NOMO-1 treated with dmso at 0.1 percent for 144 hours (cell line): Measurements from ENCODE around the gene ARHGEF3.

Experiments
- DNase-seq: peaks from one replicate; lab custom pipeline; 2025; ENCODE audit not compliant: unreplicated experiment; lab: John Stamatoyannopoulos, UW

ARHGEF3 gene

GRCh38 chr3:56823421-56823926 is 21.7 kb upstream of the ARHGEF3 start:
- no peak for DNase-seq

GRCh38 chr3:56822501-56822900 is 20.8 kb upstream of the ARHGEF3 start:
- DNase-seq: no peak

- no peak for DNase-seq
Observed at GRCh38 chr3:56819016-56819809, 17.5 kb upstream of the ARHGEF3 start.

- DNase-seq: no peak
Observed at GRCh38 chr3:56818156-56818985, 16.6 kb upstream of the ARHGEF3 start.

GRCh38 chr3:56817646-56818045 is 15.9 kb upstream of the ARHGEF3 start:
- no peak for DNase-seq

- DNase-seq: no peak
Observed at GRCh38 chr3:56816061-56816460, 14.3 kb upstream of the ARHGEF3 start.

- DNase-seq: no peak
Observed at GRCh38 chr3:56815589-56815988, 13.8 kb upstream of the ARHGEF3 start.

- no peak for DNase-seq
Observed at GRCh38 chr3:56813653-56813960, 11.9 kb upstream of the ARHGEF3 start.

GRCh38 chr3:56812754-56813652 is 11.3 kb upstream of the ARHGEF3 start:
- no peak for DNase-seq

GRCh38 chr3:56811546-56812202 is 9.9 kb upstream of the ARHGEF3 start:
- DNase-seq: no peak

GRCh38 chr3:56810577-56811545 is 9.1 kb upstream of the ARHGEF3 start:
- no peak for DNase-seq

GRCh38 chr3:56806407-56806806 is 4.7 kb upstream of the ARHGEF3 start:
- no peak for DNase-seq

GRCh38 chr3:56802790-56803189 is 1.0 kb upstream of the ARHGEF3 start:
- DNase-seq: no peak

GRCh38 chr3:56802378-56802745 is 613 bp upstream of the ARHGEF3 start:
- DNase-seq: no peak

GRCh38 chr3:56800832-56801661 is 702 bp downstream of the ARHGEF3 start:
- peak; percentile 29 for DNase-seq

- peak; percentile 12 for DNase-seq
Observed at GRCh38 chr3:56800130-56800831, 1.5 kb downstream of the ARHGEF3 start.

- peak; percentile 38 for DNase-seq
Observed at GRCh38 chr3:56799251-56799882, 2.4 kb downstream of the ARHGEF3 start.

GRCh38 chr3:56796996-56797395 is 4.8 kb downstream of the ARHGEF3 start:
- DNase-seq: no peak
